ENCODE measurements around the gene SMIM31. TPM values are rescaled to one million over a fixed set of nuclear protein-coding genes. Genes with fewer than 3 reads are reported as not detected.

Gene SMIM31
- total and polyA plus RNA-seq, 4 donors = 1.0 to 3.8 (median 2.3) TPM

DNA sequence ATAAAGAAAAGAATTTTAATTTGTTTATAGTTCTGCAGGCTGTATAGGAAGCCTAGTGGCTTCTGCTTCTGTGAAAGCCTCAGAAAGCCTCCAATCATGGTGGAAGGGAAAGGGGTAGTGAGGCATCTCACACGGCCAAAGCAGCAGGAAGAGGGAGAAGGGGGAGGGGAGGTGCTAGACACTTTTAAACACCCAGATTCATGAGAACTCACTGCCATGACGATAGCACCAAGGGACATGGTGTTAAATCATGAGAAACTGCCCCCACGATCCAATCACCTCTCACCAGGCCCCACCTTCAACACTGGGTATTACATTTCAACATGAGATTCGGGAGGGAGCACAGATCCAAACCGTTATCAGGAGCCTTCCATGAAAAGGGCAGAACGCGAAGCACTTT, 18.1 kb downstream of the SMIM31 start:
- Histone ChIP-seq H3K9me3 (ENCODE audit: control insufficient read depth in 4 of 4, insufficient read depth in 3 of 4, low read length in 3 of 4) (no peaks in the 10 kb centered on the region), H3K9ac (ENCODE audit: insufficient read depth in 1 of 2, low read length in 2 of 2) (no peak overlapping the region), H3K27me3 (ENCODE audit: control insufficient read depth in 3 of 3, insufficient read depth in 3 of 3, low read length in 2 of 3) (no peaks in the 10 kb centered on the region), H3K36me3 (ENCODE audit: control insufficient read depth in 4 of 4, insufficient read depth in 4 of 4, low read length in 4 of 4) (no peaks in the 10 kb centered on the region), H3K4me1 (ENCODE audit: control insufficient read depth in 5 of 5, insufficient read depth in 5 of 5, low read length in 5 of 5) (no peaks in the 10 kb centered on the region), H3K4me3 (no peak overlapping the region), H3K27ac (ENCODE audit: low read depth in 1 of 2, low read length in 1 of 2) (no peak overlapping the region)
- ATAC-seq (ENCODE audit: insufficient read depth, low FRiP score) (no peak), DNase-seq (no peak)
- TF ChIP-seq, protein P1, sequence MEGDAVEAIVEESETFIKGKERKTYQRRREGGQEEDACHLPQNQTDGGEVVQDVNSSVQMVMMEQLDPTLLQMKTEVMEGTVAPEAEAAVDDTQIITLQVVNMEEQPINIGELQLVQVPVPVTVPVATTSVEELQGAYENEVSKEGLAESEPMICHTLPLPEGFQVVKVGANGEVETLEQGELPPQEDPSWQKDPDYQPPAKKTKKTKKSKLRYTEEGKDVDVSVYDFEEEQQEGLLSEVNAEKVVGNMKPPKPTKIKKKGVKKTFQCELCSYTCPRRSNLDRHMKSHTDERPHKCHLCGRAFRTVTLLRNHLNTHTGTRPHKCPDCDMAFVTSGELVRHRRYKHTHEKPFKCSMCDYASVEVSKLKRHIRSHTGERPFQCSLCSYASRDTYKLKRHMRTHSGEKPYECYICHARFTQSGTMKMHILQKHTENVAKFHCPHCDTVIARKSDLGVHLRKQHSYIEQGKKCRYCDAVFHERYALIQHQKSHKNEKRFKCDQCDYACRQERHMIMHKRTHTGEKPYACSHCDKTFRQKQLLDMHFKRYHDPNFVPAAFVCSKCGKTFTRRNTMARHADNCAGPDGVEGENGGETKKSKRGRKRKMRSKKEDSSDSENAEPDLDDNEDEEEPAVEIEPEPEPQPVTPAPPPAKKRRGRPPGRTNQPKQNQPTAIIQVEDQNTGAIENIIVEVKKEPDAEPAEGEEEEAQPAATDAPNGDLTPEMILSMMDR (IDR thresholded peaks at IDR 0.05; ENCODE audit: control extremely low read depth, extremely low read depth) = no peak
- WGBS, 2 donors = 80 to 81% methylated on average over 7 of the region's 7 CpGs

DNA sequence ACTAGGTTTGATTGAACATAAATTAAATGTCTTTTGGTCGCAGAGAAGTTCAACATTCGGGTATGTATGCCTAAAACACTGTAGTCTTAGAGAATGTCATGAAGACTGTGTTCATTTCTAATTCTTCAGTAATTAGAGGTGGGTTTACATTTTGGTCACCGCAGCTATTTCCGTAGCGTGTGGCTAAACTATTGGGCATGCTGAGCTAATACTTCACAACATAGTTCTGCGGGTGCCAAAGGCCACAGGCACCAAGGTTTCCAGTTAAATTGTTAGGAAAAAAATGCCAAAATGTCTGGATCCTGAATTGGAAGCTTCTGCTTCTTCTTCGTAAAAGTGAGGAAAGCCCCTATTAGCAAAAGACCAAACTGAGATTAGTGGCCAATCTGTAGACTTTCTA, 25.1 kb downstream of the SMIM31 start:
- Histone ChIP-seq H3K36me3 (ENCODE audit: control insufficient read depth in 4 of 4, insufficient read depth in 4 of 4, low read length in 4 of 4) (no peaks in the 10 kb centered on the region), H3K4me3 (no peak overlapping the region), H3K4me1 (ENCODE audit: control insufficient read depth in 5 of 5, insufficient read depth in 5 of 5, low read length in 5 of 5) (no peaks in the 10 kb centered on the region), H3K9me3 (ENCODE audit: control insufficient read depth in 4 of 4, insufficient read depth in 3 of 4, low read length in 3 of 4) (no peaks in the 10 kb centered on the region), H3K27me3 (ENCODE audit: control insufficient read depth in 3 of 3, insufficient read depth in 3 of 3, low read length in 2 of 3) (no peaks in the 10 kb centered on the region), H3K27ac (ENCODE audit: low read depth in 1 of 2, low read length in 1 of 2) (no peak overlapping the region), H3K9ac (ENCODE audit: insufficient read depth in 1 of 2, low read length in 2 of 2) (no peak overlapping the region)
- TF ChIP-seq, protein P1 (IDR thresholded peaks at IDR 0.05; ENCODE audit: control extremely low read depth, extremely low read depth) = no peak
- DNase-seq (no peak), ATAC-seq (ENCODE audit: insufficient read depth, low FRiP score) (no peak)
- WGBS, 2 donors = 87 to 92% methylated on average over 7 of the region's 7 CpGs

DNA sequence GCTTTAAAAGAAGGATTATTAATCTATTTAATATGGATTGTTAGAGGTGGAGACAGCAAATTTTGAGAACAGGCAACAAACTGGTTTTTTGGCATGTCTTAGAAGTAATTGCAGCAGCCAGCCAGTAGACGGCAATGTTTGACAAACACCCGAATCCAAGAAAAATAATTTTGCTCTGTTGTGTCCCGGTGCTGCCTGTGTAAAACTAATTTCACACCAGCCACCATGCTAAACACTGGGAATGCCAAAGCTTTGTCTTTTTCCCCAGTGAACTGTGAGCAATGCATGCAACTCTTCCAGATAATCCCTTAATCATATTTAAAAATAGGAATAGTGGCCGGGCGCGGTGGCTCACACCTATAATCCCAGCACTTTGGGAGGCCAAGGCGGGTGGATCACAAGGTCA, 25.9 kb downstream of the SMIM31 start:
- Histone ChIP-seq H3K9me3 (ENCODE audit: control insufficient read depth in 4 of 4, insufficient read depth in 3 of 4, low read length in 3 of 4) (no peaks in the 10 kb centered on the region), H3K36me3 (ENCODE audit: control insufficient read depth in 4 of 4, insufficient read depth in 4 of 4, low read length in 4 of 4) (no peaks in the 10 kb centered on the region), H3K27me3 (ENCODE audit: control insufficient read depth in 3 of 3, insufficient read depth in 3 of 3, low read length in 2 of 3) (no peaks in the 10 kb centered on the region), H3K27ac (ENCODE audit: low read depth in 1 of 2, low read length in 1 of 2) (no peak overlapping the region), H3K4me1 (ENCODE audit: control insufficient read depth in 5 of 5, insufficient read depth in 5 of 5, low read length in 5 of 5) (no peaks in the 10 kb centered on the region), H3K9ac (ENCODE audit: insufficient read depth in 1 of 2, low read length in 2 of 2) (no peak overlapping the region), H3K4me3 (no peak overlapping the region)
- 55 to 57% methylated on average over 7 of the region's 7 CpGs for WGBS, 2 donors
- ATAC-seq (ENCODE audit: insufficient read depth, low FRiP score) (peak; percentile 58), DNase-seq (peak; percentile 45 to 67 (median 58))
- TF ChIP-seq, protein P1 (IDR thresholded peaks at IDR 0.05; ENCODE audit: control extremely low read depth, extremely low read depth) = peak; percentile 25

DNA sequence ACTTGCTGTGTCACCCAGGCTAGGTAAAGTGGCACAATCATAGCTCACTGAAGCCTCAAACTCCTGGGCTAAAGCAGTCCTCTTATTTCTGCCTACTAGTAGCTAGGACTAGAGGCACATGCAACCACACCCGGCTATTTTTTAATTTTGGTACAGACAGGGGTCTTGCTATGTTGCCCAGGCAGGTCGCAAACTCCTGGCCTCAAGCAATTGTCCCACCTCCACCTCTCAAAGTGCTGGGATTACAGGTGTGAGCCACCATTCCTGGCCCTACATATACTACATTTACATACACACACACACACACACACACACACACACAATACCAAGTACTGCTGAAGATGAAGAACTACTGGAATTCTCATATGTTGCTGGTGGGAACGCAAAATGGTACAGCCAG, 26.9 kb downstream of the SMIM31 start:
- WGBS, 2 donors = 90 to 93% methylated on average over 3 of the region's 3 CpGs
- Histone ChIP-seq H3K36me3 (ENCODE audit: control insufficient read depth in 4 of 4, insufficient read depth in 4 of 4, low read length in 4 of 4) (no peaks in the 10 kb centered on the region), H3K27ac (ENCODE audit: low read depth in 1 of 2, low read length in 1 of 2) (no peak overlapping the region), H3K9ac (ENCODE audit: insufficient read depth in 1 of 2, low read length in 2 of 2) (no peak overlapping the region), H3K27me3 (ENCODE audit: control insufficient read depth in 3 of 3, insufficient read depth in 3 of 3, low read length in 2 of 3) (no peaks in the 10 kb centered on the region), H3K4me1 (ENCODE audit: control insufficient read depth in 5 of 5, insufficient read depth in 5 of 5, low read length in 5 of 5) (no peaks in the 10 kb centered on the region), H3K4me3 (no peak overlapping the region), H3K9me3 (ENCODE audit: control insufficient read depth in 4 of 4, insufficient read depth in 3 of 4, low read length in 3 of 4) (no peaks in the 10 kb centered on the region)
- ATAC-seq (ENCODE audit: insufficient read depth, low FRiP score) = no peak
- TF ChIP-seq, protein P1 (IDR thresholded peaks at IDR 0.05; ENCODE audit: control extremely low read depth, extremely low read depth) = no peak
- DNase-seq = no peak
